Colon (tissue), 2 donors: ENCODE results near the gene DYNLT1.
"Not testable (repeated sequence)": the region's sequence is repeated elsewhere in the genome, so short reads cannot be mapped to it uniquely, and the experiment has no call there.

ENCODE experiments used
- FAIRE-seq: peaks from 2 replicates; lab custom pipeline; 2012; peaks lifted over from hg19 to GRCh38; lab: Jason Lieb, UNC
- donor health status: control.
- donor health status: control.

Gene DYNLT1

DNA sequence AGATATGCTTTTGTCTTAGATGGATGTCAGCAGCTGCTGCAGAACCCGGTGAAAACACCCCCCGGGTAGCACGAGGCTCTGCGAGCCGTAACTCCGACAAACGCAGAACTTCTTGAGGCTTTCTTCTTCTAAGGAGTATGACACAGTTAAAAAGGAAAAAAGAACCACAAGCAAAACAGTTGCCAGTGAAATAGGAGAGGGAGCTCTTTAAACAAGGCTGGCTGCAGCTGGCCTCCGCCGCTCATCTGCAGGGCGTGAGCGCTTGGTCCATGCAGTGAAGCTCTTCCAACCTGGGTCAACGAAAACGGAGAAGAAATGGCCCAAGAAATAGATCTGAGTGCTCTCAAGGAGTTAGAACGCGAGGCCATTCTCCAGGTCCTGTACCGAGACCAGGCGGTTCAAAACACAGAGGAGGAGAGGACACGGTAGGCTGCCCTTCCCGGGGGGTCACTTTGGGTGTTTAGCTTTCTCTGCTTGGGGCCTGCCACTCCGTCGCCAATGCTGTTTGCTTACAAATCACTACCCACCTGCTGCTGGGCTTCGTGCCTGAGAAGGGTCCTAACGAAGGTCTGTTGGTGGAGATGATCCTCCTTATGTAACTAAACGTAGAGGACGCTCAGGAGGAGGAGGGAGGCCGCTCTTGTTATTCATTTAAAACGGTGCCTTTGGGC lies 18.5 kb upstream of the DYNLT1 start:
- FAIRE-seq, result no peak

GRCh38 chr6:158662607-158662953 lies 18.0 kb upstream of the DYNLT1 start:
- no peak for FAIRE-seq

- FAIRE-seq, result no peak
Measured at GRCh38 chr6:158661156-158661685, 16.7 kb upstream of the DYNLT1 start.

DNA sequence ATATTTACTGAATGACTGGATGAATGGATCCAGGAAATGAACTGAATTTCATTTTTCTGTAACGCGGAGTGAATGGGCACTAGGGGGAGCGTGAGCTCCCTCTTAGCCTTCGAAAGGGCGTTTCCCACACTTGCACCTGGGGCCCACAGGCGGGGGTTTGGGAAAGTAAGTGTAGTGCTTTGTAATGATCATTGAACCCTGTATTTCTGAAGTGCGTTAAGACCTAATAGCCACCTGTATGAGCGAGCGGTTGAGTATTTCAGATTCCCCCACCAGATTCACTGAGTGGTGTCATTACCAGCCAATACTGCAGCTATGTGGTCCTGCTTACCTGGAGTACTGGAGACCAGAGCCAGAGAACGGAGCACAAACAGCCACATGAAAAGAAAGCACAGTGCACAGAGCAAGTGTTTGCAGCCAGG lies 15.8 kb upstream of the DYNLT1 start:
- no peak for FAIRE-seq

- FAIRE-seq, result not testable (repeated sequence)
Measured at GRCh38 chr6:158656986-158657385, 12.4 kb upstream of the DYNLT1 start.

- FAIRE-seq, result no peak
Measured at GRCh38 chr6:158655569-158656450, 11.3 kb upstream of the DYNLT1 start.

- FAIRE-seq, result no peak
Measured at GRCh38 chr6:158654960-158655489, 10.5 kb upstream of the DYNLT1 start.

DNA sequence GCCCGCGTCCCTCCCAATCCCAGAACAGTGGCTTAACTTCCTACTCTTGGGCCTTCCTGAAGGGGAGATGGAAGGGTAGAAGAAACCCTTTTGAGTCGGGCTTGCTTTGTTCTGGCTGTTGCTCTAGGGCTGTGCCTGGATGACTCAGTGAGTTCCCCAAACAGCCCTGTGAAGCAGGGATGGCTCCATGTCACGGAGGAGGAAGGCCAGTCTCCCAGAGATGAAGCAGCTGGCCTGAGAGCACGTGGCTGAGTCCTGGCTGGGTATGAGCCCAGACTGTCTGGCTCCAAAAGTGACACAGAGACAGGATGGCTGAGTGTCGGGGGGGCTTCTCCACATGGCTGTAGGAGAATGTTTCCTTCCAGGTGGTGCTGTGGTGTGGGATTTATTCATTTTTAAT lies 10.0 kb upstream of the DYNLT1 start:
- FAIRE-seq, result no peak

- FAIRE-seq, result no peak
Measured at GRCh38 chr6:158653577-158654354, 9.2 kb upstream of the DYNLT1 start.

DNA sequence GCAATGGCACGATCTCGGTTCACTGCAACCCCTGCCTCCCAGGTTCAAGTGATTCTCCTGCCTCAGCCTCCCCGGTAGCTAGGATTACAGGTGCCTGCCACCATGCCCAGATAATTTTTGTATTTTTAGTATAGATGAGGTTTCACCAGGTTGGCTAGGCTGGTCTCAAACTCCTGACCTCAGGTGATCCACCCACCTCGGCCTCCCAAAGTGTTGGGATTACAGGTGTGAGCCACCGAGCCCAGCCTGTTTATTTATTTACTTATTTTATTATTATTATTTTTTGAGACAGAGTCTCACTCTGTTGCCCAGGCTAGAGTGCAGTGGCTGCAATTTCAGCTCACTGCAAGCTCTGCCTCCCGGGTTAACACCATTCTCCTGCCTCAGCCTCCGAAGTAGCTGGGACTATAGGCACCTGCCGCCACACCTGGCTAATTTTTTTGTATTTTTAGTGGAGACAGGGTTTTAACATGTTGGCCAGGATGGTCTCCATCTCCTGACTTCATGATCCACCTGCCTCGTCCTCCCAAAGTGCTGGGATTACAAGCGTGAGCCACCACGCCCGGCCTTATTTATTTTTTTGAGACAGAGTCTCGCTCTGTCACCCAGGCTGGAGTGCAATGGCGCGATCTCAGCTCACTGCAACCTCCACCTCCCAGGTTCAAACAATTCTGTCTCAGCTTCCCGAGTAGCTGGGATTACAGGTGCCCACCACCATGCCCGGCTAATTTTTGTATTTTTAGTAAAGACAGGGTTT lies 7.6 kb upstream of the DYNLT1 start:
- FAIRE-seq, result not testable (repeated sequence)

- no peak for FAIRE-seq
Measured at GRCh38 chr6:158649289-158650143, 5.0 kb upstream of the DYNLT1 start, which contains the start of gene SYTL3. TSS of gene SYTL3 (plus strand) at chr6:158650054. CDS start at chr6:158663269, 13,215 bp downstream.

DNA sequence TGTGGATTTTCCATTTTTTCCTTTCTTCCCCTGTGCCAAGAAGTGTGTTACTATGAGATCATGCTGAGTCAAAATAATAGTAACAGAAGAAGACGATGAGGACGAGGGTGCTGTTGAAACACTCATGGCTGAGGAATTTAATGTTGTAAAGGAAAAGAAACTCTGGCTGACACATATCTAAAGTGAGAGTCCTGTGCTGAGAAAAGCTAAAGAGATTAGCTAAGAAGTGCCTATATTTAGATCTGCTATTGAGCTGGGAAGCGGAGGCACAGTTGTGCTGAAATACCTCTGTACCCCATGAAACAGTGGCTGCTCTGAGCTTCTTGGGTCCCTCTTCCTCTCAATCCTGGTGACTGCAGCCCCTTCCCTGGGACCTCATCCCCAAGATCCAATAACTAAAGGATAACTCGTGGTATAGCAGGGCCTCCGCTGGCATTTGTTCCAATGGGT lies 4.2 kb upstream of the DYNLT1 start:
- no peak for FAIRE-seq

GRCh38 chr6:158647501-158647900 lies 3.0 kb upstream of the DYNLT1 start:
- FAIRE-seq, result no peak

DNA sequence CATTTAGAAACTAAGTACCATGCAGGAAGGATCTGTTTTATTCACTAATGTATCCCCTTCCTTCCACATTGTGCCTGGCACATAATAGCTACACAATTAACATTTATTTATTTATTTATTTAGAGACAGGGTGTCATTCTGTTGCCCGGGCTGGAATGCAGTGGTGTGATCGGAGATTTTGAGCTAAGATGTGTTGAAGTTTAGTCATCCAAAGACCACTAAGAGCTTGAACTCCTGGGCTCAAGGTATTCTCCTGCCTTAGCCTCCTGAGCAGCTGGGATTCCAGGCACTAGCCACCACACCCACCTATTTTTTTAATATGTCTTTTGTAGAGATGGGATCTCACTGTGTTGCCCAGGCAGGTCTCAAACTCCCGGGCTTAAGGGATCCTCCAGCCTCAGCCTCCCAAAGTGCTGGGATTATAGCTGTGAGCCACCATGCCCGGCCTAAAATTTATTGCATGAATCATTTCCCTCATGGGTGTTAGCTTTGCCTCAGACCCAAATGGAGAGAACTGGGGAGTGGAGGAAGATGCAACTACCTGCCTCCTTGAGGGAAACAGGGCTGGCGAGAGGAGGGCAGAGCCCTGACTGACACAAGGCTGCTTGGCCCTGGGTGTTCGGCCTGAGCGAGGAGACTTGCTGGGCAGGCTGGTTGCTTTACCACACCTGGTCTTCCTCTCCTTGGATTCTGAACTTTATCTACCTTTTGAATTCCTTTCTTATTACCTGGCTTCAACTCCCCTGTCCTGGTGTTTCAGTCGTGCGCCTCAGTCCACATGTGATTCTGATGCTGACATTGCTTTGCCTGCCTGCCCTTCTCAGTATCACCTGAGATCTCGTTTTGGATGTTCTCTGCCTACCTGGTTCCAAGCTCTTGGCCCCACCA lies 1.7 kb upstream of the DYNLT1 start:
- no peak for FAIRE-seq

DNA sequence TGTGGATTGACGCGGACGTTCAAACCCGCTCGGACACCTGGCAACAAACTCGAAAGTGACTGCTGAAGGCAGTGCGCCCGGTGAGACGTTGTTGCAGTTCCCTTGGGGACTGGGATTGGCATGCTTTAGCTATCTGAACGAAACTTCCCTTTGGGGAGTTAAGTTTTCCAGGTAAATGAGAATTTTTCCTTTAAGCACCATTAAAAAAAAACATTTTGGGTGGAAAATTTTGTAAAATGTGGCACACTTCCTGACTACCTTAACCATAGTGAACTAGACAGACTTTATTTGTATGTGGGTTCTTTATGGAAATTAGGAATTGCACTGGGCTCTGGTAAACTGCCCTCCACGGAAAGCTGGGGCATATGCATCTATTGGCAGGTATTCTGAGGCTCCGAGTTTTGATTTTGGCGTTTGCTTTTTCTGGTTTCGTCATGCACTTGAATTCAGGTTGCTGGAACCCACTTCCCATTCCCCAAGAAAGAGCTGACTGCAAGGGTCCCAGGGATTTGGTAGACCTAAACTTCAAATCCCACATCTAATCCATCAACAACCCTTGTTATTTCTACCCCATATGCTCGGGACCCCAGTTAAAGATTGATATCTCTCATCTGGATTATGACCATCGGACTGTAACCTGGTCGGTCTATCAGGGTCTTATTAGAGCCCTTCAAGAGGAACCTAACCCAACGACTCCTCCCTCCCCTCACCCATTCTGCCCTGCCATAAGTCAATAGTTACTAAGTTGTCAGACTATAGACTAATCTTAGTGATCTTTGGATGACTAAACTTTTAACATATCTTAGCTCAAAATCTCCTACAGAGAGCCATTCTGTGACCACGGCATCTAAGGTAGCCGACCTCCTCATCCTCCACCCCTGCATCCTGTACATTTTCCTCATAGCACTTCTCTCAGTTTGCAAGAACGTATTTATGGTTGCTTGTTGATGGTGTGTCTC lies 800 bp upstream of the DYNLT1 start:
- FAIRE-seq, result no peak

DNA sequence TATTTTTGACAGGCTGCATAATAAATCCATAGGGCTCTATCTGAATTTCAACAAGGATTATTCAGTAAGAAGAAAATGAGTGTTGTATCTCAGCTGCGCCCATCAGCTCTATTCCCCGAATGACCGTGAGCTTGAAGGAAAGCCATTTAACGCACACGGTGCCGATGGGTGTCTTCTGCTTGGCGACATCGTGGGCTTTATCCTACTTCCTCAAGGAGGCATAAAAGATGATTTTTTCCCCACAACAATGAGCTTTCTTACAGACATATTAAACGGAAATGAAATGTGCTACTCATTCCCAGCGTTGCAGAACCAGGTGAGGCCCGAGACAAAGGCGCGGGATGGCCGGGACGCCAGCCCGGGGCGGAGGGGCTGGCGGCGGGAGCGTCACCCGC lies 710 bp downstream of the DYNLT1 start:
- FAIRE-seq, result no peak

DNA sequence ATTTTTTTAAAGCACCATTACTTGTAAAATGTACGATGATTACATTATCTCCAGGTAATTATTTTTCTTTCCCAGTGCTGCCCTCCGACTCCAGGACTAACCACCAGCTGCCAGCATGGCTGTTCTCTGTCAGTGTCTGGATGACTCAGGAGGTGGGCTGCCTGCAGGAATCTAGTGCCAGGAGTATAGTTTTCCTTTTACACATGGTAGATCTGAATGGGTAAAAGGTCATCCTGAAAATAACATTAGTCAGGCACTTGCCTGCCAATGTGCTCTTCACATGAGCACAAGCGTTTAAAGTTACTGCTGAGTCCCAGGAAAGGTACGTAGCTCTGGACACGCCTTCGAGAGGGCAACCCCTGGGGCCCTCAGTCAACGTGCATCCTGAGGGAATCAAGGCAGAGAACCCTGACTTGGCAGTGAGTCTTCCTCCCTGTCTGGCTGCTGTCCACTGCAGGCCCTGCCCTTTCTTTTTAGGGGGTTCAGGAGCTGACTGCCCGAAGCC lies 2.4 kb downstream of the DYNLT1 start:
- no peak for FAIRE-seq

- FAIRE-seq, result no peak
Measured at GRCh38 chr6:158640519-158640918, 4.0 kb downstream of the DYNLT1 start.
